Left ventricle myocardium inferior (tissue), 1 donor: ENCODE measurements around the gene SLC22A23. TPM values are rescaled to one million over a fixed set of nuclear protein-coding genes. Genes with fewer than 3 reads are reported as not detected.

Source experiments
- DNase-seq: peaks from one replicate; pipeline ENCODE4 v3.0.0-alpha.2; 2020
- H3K27ac ChIP-seq: fragments of 200-600 bp; replicated peaks from 2 replicates; pipeline ENCODE4 v1.8.0; 2021
- H3K27me3 ChIP-seq: fragments of 200-600 bp; 2 replicates; pipeline ENCODE4 v1.8.0; 2021; ENCODE audit warnings: low read depth
- H3K36me3 ChIP-seq: fragments of 200-600 bp; 2 replicates; pipeline ENCODE4 v1.8.0; 2021
- H3K4me1 ChIP-seq: fragments of 200-600 bp; 2 replicates; pipeline ENCODE4 v1.8.0; 2021
- H3K4me3 ChIP-seq: fragments of 200-600 bp; 2 replicates; pipeline ENCODE4 v1.8.0; 2021; ENCODE audit warnings: mild to moderate bottlenecking, moderate library complexity
- H3K9me3 ChIP-seq: fragments of 200-600 bp; replicated peaks from 2 replicates; pipeline ENCODE4 v1.8.0; 2021
- CTCF ChIP-seq: fragments of 200-600 bp; IDR thresholded peaks from 2 replicates; pipeline ENCODE4 v1.8.0; 2021; ENCODE audit warnings: antibody characterized with exemption, mild to moderate bottlenecking, borderline replicate concordance
- intact Hi-C: fragments of 100-400 bp; cut with micrococcal nuclease; formaldehyde crosslinking; loops from one replicate; pipeline ENCODE4 v1.11.0; 2022
- total RNA-seq: library from RNA; stranded (reverse); fragmentation: NEBNext Ultra II Directional; extraction: Animal tissue kit (Norgen Biotek cat#: 25700); gene quantifications from one replicate; pipeline ENCODE4 v1.2.1, GENCODE V29; 2021
- donor health status: DM: no; HTN: yes; CAD: no; lungs with severe emphysema.

SLC22A23 gene
- total RNA-seq, 1 donor from 2014 or later = 7.0 TPM

GRCh38 chr6:3431994-3432393 is 24.9 kb downstream of the SLC22A23 start:
- no peak for TF ChIP-seq CTCF
- peaks cover 11% of the 10 kb centered on the region for H3K4me1 ChIP-seq
- no peaks in the 10 kb centered on the region for H3K36me3 ChIP-seq
- H3K9me3 ChIP-seq = no peaks in the 10 kb centered on the region
- no peak for DNase-seq
- no peaks in the 10 kb centered on the region for H3K27me3 ChIP-seq
- intact Hi-C loops = no loop called here
- no peak overlapping the region for H3K4me3 ChIP-seq
- no peak overlapping the region for H3K27ac ChIP-seq

- no peaks in the 10 kb centered on the region for H3K27me3 ChIP-seq
- H3K27ac ChIP-seq = no peak overlapping the region
- H3K4me3 ChIP-seq = no peak overlapping the region
- H3K4me1 ChIP-seq = peaks cover 11% of the 10 kb centered on the region
- no peaks in the 10 kb centered on the region for H3K36me3 ChIP-seq
- no peaks in the 10 kb centered on the region for H3K9me3 ChIP-seq
- TF ChIP-seq CTCF = no peak
- DNase-seq = no peak
- intact Hi-C loops = no loop called here
Observed at GRCh38 chr6:3429211-3429610, 27.6 kb downstream of the SLC22A23 start.

- H3K27me3 ChIP-seq = no peaks in the 10 kb centered on the region
- H3K4me3 ChIP-seq = no peak overlapping the region
- no peak for TF ChIP-seq CTCF
- H3K36me3 ChIP-seq = no peaks in the 10 kb centered on the region
- H3K4me1 ChIP-seq = peaks cover 11% of the 10 kb centered on the region
- DNase-seq = no peak
- H3K9me3 ChIP-seq = no peaks in the 10 kb centered on the region
- intact Hi-C loops = no loop called here
- H3K27ac ChIP-seq = no peak overlapping the region
Observed at GRCh38 chr6:3428700-3429099, 28.1 kb downstream of the SLC22A23 start.

- peaks cover 11% of the 10 kb centered on the region for H3K4me1 ChIP-seq
- no peak for TF ChIP-seq CTCF
- no peak overlapping the region for H3K27ac ChIP-seq
- no peak overlapping the region for H3K4me3 ChIP-seq
- intact Hi-C loops = no loop called here
- DNase-seq = no peak
- H3K27me3 ChIP-seq = no peaks in the 10 kb centered on the region
- no peaks in the 10 kb centered on the region for H3K9me3 ChIP-seq
- H3K36me3 ChIP-seq = no peaks in the 10 kb centered on the region
Observed at GRCh38 chr6:3428247-3428646, 28.6 kb downstream of the SLC22A23 start.

GRCh38 chr6:3427687-3428085 is 29.2 kb downstream of the SLC22A23 start:
- Histone ChIP-seq H3K27ac (no peak overlapping the region), H3K36me3 (no peaks in the 10 kb centered on the region), H3K4me3 (no peak overlapping the region), H3K27me3 (no peaks in the 10 kb centered on the region), H3K9me3 (no peaks in the 10 kb centered on the region), H3K4me1 (peaks cover 11% of the 10 kb centered on the region)
- DNase-seq = peak; percentile 27
- intact Hi-C loops = no loop called here
- no peak for TF ChIP-seq CTCF
